ENCODE data around the gene LEMD3. TPM values are rescaled to one million over a fixed set of nuclear protein-coding genes. Genes with fewer than 3 reads are reported as not detected.

The LEMD3 gene
- total RNA-seq, 1 donor from 2014 or later: 35.8 TPM

GRCh38 chr12:65263777-65264176 lies 94.4 kb downstream of the LEMD3 start:
- no peak for DNase-seq (ENCODE audit: extremely low spot score in 2 of 2)
- H3K36me3 ChIP-seq: no peaks in the 10 kb centered on the region
- no peaks in the 10 kb centered on the region for H3K4me1 ChIP-seq
- no peaks in the 10 kb centered on the region for H3K9me3 ChIP-seq
- intact Hi-C loops (cut with DNase I): no loop called here
- TF ChIP-seq CTCF (IDR thresholded peaks at IDR 0.05): no peak
- TF ChIP-seq POLR2AphosphoS5 (IDR thresholded peaks at IDR 0.05; ENCODE audit: insufficient read depth in 1 of 2, low read depth in 1 of 2): no peak
- TF ChIP-seq POLR2A (IDR thresholded peaks at IDR 0.05): no peak
- no peaks in the 10 kb centered on the region for H3K27me3 ChIP-seq
- H3K4me3 ChIP-seq: no peak overlapping the region
- no peak overlapping the region for H3K27ac ChIP-seq

- Histone ChIP-seq H3K9me3 (no peaks in the 10 kb centered on the region), H3K27ac (no peak overlapping the region), H3K4me1 (no peaks in the 10 kb centered on the region), H3K4me3 (no peak overlapping the region), H3K36me3 (no peaks in the 10 kb centered on the region), H3K27me3 (no peaks in the 10 kb centered on the region)
- intact Hi-C loops (cut with DNase I): no loop called here
- no peak for DNase-seq (ENCODE audit: extremely low spot score in 2 of 2)
- TF ChIP-seq POLR2AphosphoS5 (IDR thresholded peaks at IDR 0.05; ENCODE audit: insufficient read depth in 1 of 2, low read depth in 1 of 2) (no peak), POLR2A (IDR thresholded peaks at IDR 0.05) (no peak), CTCF (IDR thresholded peaks at IDR 0.05) (no peak)
These were observed 97.0 kb downstream of the LEMD3 start for GRCh38 chr12:65266408-65266807.

- intact Hi-C loops (cut with DNase I): no loop called here
- Histone ChIP-seq H3K4me3 (no peak overlapping the region), H3K4me1 (no peaks in the 10 kb centered on the region), H3K27me3 (no peaks in the 10 kb centered on the region), H3K27ac (no peak overlapping the region), H3K9me3 (no peaks in the 10 kb centered on the region), H3K36me3 (no peaks in the 10 kb centered on the region)
- no peak for DNase-seq (ENCODE audit: extremely low spot score in 2 of 2)
- TF ChIP-seq CTCF (IDR thresholded peaks at IDR 0.05) (no peak), POLR2A (IDR thresholded peaks at IDR 0.05) (no peak), POLR2AphosphoS5 (IDR thresholded peaks at IDR 0.05; ENCODE audit: insufficient read depth in 1 of 2, low read depth in 1 of 2) (no peak)
These were observed 100.2 kb downstream of the LEMD3 start for GRCh38 chr12:65269603-65270002.

- intact Hi-C loops (cut with DNase I): no loop called here
- DNase-seq (ENCODE audit: extremely low spot score in 2 of 2): no peak
- TF ChIP-seq CTCF (IDR thresholded peaks at IDR 0.05) (no peak), POLR2A (IDR thresholded peaks at IDR 0.05) (no peak), POLR2AphosphoS5 (IDR thresholded peaks at IDR 0.05; ENCODE audit: insufficient read depth in 1 of 2, low read depth in 1 of 2) (no peak)
These were observed 105.4 kb downstream of the LEMD3 start for GRCh38 chr12:65274602-65275272.

GRCh38 chr12:65275627-65276026 lies 106.2 kb downstream of the LEMD3 start:
- intact Hi-C loops (cut with DNase I): no loop called here
- peaks cover 13% of the 10 kb centered on the region for H3K4me1 ChIP-seq
- TF ChIP-seq POLR2A (IDR thresholded peaks at IDR 0.05): no peak
- no peak for TF ChIP-seq POLR2AphosphoS5 (IDR thresholded peaks at IDR 0.05; ENCODE audit: insufficient read depth in 1 of 2, low read depth in 1 of 2)
- no peak for TF ChIP-seq CTCF (IDR thresholded peaks at IDR 0.05)
- H3K36me3 ChIP-seq: no peaks in the 10 kb centered on the region
- H3K4me3 ChIP-seq: no peak overlapping the region
- no peak overlapping the region for H3K27ac ChIP-seq
- H3K9me3 ChIP-seq: no peaks in the 10 kb centered on the region
- H3K27me3 ChIP-seq: no peaks in the 10 kb centered on the region
- no peak for DNase-seq (ENCODE audit: extremely low spot score in 2 of 2)

More at GRCh38 chr12:65274602-65275272, 105.4 kb downstream of the LEMD3 start:
- no peak overlapping the region for H3K4me3 ChIP-seq
- no peak overlapping the region for H3K27ac ChIP-seq
- H3K36me3 ChIP-seq: no peaks in the 10 kb centered on the region
- no peaks in the 10 kb centered on the region for H3K27me3 ChIP-seq
- H3K4me1 ChIP-seq: peaks cover 4% of the 10 kb centered on the region
- no peaks in the 10 kb centered on the region for H3K9me3 ChIP-seq

Measured in vagina (tissue), 2 donors.